GM18502 (cell line): Measurements from ENCODE around the gene FBXO47.
"Not testable (repeated sequence)": the region's sequence is repeated elsewhere in the genome, so short reads cannot be mapped to it uniquely, and the experiment has no call there.

Source experiments
- ATAC-seq: cut with Tn5 transposase; IDR thresholded peaks from one replicate; pipeline ENCODE4 v1.9.1; 2021; ENCODE audit warnings: mild to moderate bottlenecking; ENCODE audit not compliant: unreplicated experiment, poor library complexity

Gene FBXO47

DNA sequence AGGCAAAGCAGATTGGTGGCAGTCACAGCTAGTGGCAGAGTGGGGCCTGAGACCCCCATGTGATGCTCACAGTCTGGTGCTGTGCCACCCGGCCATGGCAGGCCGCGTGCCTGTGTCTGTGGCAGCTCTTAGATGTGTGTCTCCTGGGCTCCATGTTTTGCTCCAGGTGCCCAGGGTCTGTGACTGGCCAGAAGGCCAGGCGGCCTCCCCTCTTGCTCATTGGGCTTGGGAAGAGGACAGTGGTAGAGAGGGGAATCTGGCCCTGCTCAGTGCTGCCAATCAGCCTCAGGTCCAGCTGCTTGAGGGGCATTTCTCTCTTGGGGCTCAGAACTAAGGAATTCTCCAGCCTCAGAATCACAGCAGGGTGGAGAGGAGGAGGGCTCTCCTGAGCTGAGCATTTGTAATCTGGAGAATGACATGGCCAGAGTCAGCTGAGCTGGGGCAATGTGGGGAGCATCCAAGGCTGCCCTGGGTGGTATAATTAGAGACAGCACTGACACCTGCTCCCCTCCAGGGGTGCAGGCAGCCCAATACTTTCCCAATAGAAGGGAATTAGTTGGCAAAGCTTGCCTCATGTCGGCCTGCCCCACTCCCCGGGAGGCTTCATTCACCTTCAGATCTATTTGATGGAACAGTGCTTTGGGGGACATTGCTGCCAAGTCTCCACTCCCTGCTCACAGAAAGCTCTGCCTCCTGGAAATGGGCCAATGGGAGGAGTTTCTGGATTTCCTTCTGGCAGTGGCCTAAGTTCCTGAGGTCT, 44.5 kb downstream of the FBXO47 start:
- ATAC-seq: no peak

DNA sequence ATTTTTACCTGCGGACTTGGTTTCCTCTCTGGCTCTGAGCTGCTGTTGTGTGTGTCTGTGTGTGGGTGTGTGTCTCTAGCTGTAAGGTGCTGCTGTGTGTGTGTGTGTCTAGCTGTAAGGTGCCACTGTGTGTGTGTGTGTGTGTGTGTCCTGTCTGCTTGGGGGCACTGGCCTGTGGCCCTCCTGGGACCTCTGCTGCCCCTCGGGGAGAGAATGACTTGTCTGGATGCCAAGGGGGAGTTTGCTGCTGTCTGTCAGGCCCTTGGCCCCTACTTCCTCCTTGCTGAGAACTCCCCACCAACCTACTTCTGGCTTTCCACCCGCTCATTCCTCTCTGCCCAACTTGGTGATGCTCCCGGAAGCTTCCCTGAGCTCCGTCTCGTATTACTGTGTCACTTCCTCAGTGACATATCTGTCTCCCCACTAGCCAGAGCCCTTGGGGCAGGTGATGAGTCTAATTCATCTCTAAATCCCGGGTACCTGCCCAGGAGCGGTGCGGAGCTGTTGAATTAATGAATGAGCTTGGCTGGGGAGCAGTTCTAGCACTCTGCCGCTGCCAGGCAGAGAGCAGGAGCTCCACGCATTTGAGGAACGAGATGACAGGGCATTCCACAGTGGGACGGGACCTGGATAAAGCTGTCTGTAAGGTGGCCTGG, 45.3 kb downstream of the FBXO47 start:
- ATAC-seq: no peak

DNA sequence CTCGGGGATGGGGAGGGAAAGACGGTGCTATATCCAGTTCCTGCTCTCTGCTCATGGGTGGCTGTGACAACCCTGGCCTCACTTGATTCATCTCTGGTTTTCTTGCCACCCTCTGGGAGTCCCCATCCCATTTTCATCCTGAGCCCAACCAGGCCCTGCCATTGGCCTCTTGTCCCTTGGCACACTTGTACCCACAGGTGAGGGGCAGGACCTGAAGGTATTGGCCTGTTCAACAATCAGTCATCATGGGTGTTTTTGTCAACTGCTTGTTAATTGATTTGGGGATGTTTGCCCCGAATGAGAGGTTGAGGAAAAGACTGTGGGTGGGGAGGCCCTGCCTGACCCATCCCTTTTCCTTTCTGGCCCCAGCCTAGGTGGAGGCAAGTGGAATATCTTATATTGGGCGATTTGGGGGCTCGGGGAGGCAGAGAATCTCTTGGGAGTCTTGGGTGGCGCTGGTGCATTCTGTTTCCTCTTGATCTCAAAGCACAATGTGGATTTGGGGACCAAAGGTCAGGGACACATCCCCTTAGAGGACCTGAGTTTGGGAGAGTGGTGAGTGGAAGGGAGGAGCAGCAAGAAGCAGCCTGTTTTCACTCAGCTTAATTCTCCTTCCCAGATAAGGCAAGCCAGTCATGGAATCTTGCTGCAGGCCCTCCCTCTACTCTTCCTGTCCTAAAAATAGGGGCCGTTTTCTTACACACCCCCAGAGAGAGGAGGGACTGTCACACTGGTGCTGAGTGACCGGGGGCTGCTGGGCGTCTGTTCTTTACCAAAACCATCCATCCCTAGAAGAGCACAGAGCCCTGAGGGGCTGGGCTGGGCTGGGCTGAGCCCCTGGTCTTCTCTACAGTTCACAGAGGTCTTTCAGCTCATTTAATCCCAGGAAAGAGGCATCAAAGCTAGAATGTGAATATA, 46.6 kb downstream of the FBXO47 start:
- no peak for ATAC-seq

GRCh38 chr17:38919316-38920078, 47.7 kb downstream of the FBXO47 start:
- no peak for ATAC-seq

GRCh38 chr17:38918916-38919315, 48.3 kb downstream of the FBXO47 start:
- ATAC-seq: no peak

- ATAC-seq: no peak
Measured at GRCh38 chr17:38918129-38918913, 48.9 kb downstream of the FBXO47 start.

DNA sequence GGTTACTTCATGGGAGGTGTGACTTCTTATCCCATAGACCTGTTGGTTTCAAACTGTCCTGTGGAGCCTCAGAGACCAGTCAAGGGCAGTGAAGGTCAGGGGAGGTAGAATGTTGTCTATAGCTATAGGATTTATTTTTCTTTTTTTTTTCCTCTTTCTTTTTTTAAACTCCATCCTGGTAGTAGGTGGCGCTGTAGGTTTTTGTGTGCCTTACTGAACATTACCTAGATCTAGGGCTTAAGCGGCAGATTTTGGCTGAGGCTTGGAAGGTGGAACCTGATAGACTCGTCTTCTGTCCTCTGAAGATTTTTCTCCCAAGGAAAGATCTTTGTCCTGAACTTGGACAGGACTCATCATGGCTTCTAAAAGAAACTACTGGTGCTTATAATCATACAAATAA, 49.9 kb downstream of the FBXO47 start:
- no peak for ATAC-seq

GRCh38 chr17:38916771-38917170, 50.4 kb downstream of the FBXO47 start:
- no peak for ATAC-seq

- no peak for ATAC-seq
Measured at GRCh38 chr17:38915639-38915995, 51.6 kb downstream of the FBXO47 start.

DNA sequence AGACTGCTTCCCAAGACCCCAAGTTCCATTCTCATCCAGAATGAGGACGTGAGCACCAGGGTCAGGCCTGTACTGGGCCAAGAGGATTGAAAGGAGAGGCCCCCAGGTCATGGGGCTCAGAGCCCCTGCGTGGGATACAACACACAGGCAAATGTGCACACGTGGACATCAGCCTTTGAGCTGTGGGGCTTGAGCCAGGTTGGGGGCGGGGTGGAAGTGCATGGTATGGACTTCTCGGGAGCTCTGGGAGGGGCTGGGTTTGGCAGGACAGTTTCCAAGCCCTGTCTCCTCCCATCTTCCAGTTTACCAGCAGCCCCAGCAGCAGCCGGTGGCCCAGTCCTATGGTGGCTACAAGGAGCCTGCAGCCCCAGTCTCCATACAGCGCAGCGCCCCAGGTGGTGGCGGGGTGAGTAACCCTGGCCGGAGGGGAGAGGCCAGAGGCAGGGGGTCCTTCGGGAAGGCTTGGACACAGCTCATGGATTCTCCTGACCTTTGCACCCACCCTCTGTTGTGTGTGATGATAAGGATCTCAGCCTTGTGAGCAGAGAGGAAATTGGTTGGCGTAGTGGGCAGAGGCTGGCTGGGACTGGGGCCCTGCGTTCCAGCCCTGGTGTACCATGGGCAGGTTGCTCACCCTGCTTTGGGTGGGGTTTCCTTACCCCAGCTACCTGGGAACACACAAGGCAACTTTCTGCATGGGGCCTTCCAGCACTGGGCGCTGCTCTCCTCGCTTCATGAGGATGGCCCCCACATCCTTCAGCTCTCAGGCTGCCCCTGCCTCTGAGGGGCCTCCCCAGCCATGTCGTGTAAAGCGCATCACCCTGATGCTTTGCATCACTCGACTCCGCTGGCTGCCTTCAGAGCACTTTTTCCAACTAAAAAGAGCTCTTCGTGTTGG, 52.2 kb downstream of the FBXO47 start:
- no peak for ATAC-seq

DNA sequence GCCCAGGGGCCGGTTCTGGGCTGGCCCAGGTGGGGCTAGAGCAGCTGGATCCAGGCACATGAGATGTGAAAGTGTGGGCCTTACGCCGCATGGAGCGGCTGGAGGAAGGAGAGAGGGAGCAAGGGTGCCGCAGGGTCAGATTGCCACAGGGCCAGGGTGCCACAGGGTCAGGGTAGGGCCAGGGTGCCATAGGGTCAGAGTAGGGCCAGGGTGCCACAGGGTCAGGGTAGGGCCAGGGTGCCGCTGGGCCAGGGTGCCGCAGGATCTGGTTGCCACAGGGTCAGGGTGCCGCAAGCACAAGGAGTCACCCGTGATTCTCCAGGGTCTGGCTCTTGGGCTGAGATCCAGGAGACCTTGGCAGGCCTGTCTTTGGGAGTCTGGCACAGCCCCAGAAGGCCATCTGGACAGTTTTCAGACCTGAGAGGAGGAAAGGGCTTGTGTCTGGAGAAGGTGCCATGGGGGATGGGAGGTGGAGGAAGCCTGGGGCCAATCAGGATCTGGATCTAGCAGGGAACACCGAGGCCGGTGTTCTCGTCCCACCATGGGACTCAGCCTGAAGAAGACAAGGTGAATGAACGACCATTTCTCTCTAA, 54.9 kb downstream of the FBXO47 start:
- no peak for ATAC-seq

DNA sequence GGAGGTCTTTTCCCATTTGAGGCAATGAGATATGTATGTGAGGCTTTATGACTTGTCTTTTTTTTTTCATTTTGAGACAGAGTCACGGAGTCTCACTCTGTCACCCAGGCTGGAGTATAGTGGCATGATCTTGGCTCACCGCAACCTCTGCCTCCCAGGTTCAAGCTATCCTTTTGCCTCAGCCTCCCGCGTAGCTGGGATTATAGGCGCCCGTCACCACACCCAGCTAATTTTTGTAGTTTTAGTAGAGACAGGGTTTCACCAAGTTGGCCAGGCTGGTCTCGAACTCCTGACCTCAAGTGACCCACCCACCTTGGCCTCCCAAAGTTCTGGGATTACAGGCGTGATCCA, 55.5 kb downstream of the FBXO47 start:
- ATAC-seq: not testable (repeated sequence)

DNA sequence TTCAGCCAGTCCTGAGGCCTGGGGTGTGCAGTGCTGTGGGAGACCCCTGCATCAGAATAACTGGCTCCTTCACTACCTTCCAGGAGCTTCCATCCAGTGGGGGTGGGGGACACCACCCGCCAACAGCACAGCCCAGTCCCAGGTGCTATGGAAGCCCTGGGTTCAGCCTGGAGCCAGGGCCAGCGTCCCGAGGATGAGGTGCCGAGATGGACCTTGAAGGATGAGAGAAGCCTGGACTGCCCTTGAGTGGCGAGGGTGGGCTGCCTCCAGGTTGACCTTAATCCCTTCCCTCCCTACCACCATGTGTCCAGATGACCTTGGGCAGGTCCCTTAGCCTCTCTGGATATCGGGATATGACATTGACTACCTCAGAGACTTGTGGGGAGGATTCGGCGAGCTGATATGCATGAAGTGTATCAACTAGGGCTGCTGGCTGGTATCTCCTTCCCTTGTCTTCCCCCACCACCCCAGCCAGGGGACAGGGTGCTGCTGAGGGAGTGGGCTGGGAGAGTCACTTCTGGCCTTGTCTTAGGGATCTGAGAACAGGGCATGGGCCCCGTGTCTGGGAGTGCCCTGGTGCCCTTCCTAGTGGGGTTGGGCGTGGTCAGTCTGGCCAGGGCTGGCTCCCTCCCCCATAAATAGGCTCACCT, 56.0 kb downstream of the FBXO47 start:
- no peak for ATAC-seq

DNA sequence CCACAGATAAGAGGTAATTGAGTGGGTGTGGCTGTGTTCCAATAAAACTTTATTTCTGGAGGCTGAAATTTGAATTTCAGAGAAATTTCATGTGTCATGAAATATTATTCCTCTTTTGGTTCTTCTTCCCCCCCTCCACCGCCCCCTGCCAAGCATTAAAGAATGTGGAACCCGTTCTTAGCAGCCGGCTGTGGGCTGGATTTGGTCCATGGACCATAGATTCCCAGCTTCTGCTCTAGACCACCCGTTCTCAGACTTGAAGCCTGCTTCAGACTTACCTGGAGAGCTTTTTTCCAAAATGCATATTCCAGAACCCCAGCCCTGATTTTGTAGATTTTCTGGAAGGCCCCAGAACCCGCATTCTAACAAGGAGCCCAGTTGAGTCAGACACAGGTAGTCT, 56.9 kb downstream of the FBXO47 start:
- no peak for ATAC-seq

GRCh38 chr17:38908676-38909181, 58.5 kb downstream of the FBXO47 start:
- no peak for ATAC-seq

- ATAC-seq: no peak
Measured at GRCh38 chr17:38907930-38908675, 59.1 kb downstream of the FBXO47 start.
